ENCODE data around the gene RPTOR. TPM values are rescaled to one million over a fixed set of nuclear protein-coding genes. Genes with fewer than 3 reads are reported as not detected.

Gene RPTOR
- polyA plus RNA-seq, 1 of the 3 experiments (the other 2 are of a cell fraction), result 14.9 TPM

GRCh38 chr17:81013642-81014041 lies 469.0 kb downstream of the RPTOR start:
- POLR2A ChIA-PET, result no interaction called here
- no peaks in the 10 kb centered on the region for H4K20me1 ChIP-seq (ENCODE audit: insufficient read depth)
- CTCF ChIA-PET, result interaction anchor here (2.4 to 10.2 kb wide), 2 partner anchors 12 to 88 kb away, joined by 13 to 102 read pairs; no protein-coding TSS in a partner anchor
- H2AFZ ChIP-seq (ENCODE audit: low read depth), result no peak overlapping the region
- no peak overlapping the region for H3K4me3 ChIP-seq (ENCODE audit: low read depth in 2 of 2, low read length in 1 of 2)
- no peak overlapping the region for H3K4me2 ChIP-seq
- H3K9me3 ChIP-seq, result no peaks in the 10 kb centered on the region; the same call in 1 of the 2 replicates
- H3K79me2 ChIP-seq (ENCODE audit: insufficient read depth), result no peaks in the 10 kb centered on the region
- H3K27me3 ChIP-seq (ENCODE audit: insufficient read depth), result peaks cover 22% of the 10 kb centered on the region; the same call in 1 of the 2 replicates
- no peaks in the 10 kb centered on the region for H3K4me1 ChIP-seq (ENCODE audit: control insufficient read depth in 1 of 2, insufficient read depth in 2 of 2, low read depth in 1 of 2, low read length in 1 of 2)
- H3K27ac ChIP-seq (ENCODE audit: low read depth in 2 of 2, low read length in 1 of 2), result no peak overlapping the region
- WGBS (ENCODE audit: low lambda C conversion rate), result 67% methylated on average over 6 of the region's 6 CpGs
- DNase-seq, result no peak
- H3K9me2 ChIP-seq, result no peaks in the 10 kb centered on the region
- H3K36me3 ChIP-seq (replicated peaks in 1 of 2; ENCODE audit: control insufficient read depth in 1 of 2, insufficient read depth in 2 of 2, low read length in 1 of 2), result no peaks in the 10 kb centered on the region
- TF ChIP-seq RFX5 (IDR thresholded peaks at IDR 0.05; ENCODE audit: low read length), result no peak
- TF ChIP-seq ELF1 (IDR thresholded peaks at IDR 0.05), result no peak
- no peak for TF ChIP-seq RCOR1 (IDR thresholded peaks at IDR 0.05; ENCODE audit: low read length)
- TF ChIP-seq, protein P1, sequence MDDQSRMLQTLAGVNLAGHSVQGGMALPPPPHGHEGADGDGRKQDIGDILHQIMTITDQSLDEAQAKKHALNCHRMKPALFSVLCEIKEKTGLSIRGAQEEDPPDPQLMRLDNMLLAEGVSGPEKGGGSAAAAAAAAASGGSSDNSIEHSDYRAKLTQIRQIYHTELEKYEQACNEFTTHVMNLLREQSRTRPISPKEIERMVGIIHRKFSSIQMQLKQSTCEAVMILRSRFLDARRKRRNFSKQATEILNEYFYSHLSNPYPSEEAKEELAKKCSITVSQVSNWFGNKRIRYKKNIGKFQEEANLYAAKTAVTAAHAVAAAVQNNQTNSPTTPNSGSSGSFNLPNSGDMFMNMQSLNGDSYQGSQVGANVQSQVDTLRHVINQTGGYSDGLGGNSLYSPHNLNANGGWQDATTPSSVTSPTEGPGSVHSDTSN (IDR thresholded peaks at IDR 0.05), result no peak
- TF ChIP-seq JUND (IDR thresholded peaks at IDR 0.05), result no peak
- TF ChIP-seq, protein P2, sequence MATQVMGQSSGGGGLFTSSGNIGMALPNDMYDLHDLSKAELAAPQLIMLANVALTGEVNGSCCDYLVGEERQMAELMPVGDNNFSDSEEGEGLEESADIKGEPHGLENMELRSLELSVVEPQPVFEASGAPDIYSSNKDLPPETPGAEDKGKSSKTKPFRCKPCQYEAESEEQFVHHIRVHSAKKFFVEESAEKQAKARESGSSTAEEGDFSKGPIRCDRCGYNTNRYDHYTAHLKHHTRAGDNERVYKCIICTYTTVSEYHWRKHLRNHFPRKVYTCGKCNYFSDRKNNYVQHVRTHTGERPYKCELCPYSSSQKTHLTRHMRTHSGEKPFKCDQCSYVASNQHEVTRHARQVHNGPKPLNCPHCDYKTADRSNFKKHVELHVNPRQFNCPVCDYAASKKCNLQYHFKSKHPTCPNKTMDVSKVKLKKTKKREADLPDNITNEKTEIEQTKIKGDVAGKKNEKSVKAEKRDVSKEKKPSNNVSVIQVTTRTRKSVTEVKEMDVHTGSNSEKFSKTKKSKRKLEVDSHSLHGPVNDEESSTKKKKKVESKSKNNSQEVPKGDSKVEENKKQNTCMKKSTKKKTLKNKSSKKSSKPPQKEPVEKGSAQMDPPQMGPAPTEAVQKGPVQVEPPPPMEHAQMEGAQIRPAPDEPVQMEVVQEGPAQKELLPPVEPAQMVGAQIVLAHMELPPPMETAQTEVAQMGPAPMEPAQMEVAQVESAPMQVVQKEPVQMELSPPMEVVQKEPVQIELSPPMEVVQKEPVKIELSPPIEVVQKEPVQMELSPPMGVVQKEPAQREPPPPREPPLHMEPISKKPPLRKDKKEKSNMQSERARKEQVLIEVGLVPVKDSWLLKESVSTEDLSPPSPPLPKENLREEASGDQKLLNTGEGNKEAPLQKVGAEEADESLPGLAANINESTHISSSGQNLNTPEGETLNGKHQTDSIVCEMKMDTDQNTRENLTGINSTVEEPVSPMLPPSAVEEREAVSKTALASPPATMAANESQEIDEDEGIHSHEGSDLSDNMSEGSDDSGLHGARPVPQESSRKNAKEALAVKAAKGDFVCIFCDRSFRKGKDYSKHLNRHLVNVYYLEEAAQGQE (IDR thresholded peaks at IDR 0.05; ENCODE audit: low read depth, low read length), result no peak
- TF ChIP-seq MEF2A (IDR thresholded peaks at IDR 0.05; ENCODE audit: borderline replicate concordance, low read depth), result no peak
- no peak overlapping the region for H3K9ac ChIP-seq
- no peaks in the 10 kb centered on the region for H3F3A ChIP-seq (replicated peaks; ENCODE audit: insufficient read depth)

DNA sequence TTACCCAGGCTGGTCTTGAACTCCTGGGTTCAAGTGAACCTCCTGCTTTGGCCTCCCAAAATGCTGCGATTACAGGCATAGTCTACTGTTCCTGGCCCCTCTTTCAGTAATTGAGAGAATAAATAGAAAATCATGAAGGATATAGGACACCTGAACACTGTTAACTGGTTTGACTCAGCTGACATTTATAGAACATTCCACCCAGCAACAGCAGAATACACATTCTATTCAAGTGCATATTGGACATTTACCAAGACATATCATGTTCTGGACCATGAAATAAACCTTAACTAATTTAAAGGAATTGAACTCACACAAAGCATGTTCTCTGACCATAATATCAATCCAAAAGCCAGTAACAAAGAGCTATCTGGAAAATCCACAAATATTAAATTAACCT lies 470.5 kb downstream of the RPTOR start:
- TF ChIP-seq ZBTB33 (IDR thresholded peaks at IDR 0.05; ENCODE audit: borderline replicate concordance, low read depth), result no peak
- H3K36me3 ChIP-seq (replicated peaks in 1 of 2; ENCODE audit: control insufficient read depth in 1 of 2, insufficient read depth in 2 of 2, low read length in 1 of 2), result no peaks in the 10 kb centered on the region
- no peak overlapping the region for H3K27ac ChIP-seq (ENCODE audit: low read depth in 2 of 2, low read length in 1 of 2)
- no peaks in the 10 kb centered on the region for H3K4me1 ChIP-seq (ENCODE audit: control insufficient read depth in 1 of 2, insufficient read depth in 2 of 2, low read depth in 1 of 2, low read length in 1 of 2)
- H3K27me3 ChIP-seq (ENCODE audit: insufficient read depth), result peaks cover 10% of the 10 kb centered on the region
- no peak overlapping the region for H3K4me2 ChIP-seq
- H3K4me3 ChIP-seq (ENCODE audit: low read depth in 2 of 2, low read length in 1 of 2), result no peak overlapping the region
- DNase-seq, result no peak
- ChIA-PET CTCF (interaction anchor here (0.7 to 10.2 kb wide), 6 partner anchors 11 to 588 kb away, joined by 3 to 102 read pairs (median 6); no protein-coding TSS in a partner anchor), POLR2A (interaction anchor here (0.5 kb wide), 1 partner anchor 283 kb away, joined by 5 read pairs; no protein-coding TSS in a partner anchor)
- no peaks in the 10 kb centered on the region for H3K79me2 ChIP-seq (ENCODE audit: insufficient read depth)
- H4K20me1 ChIP-seq (ENCODE audit: insufficient read depth), result no peaks in the 10 kb centered on the region
- H3K9ac ChIP-seq, result no peak overlapping the region
- no peaks in the 10 kb centered on the region; the same call in 1 of the 2 replicates for H3K9me3 ChIP-seq
- H2AFZ ChIP-seq (ENCODE audit: low read depth), result no peak overlapping the region
- no peaks in the 10 kb centered on the region for H3F3A ChIP-seq (replicated peaks; ENCODE audit: insufficient read depth)
- WGBS (ENCODE audit: low lambda C conversion rate), result 57% methylated on average over 1 of the region's 1 CpG
- H3K9me2 ChIP-seq, result no peaks in the 10 kb centered on the region

Small RNA genes lying within 50 kb of the gene (small RNA-seq; reads per million reads assigned to genes)
- 0 reads per million in 7 experiments for gene AC120024.2
- gene AC120024.3, result 0 reads per million in 7 experiments

Other genes starting within 250 kb of the RPTOR start
- 83.6 and 90.3 TPM in 2 replicates for gene ENDOV, start 129.7 kb upstream of the RPTOR start, polyA plus RNA-seq (2012; rRNA removed)
- gene NPTX1, start 68.2 kb upstream of the RPTOR start, polyA plus RNA-seq (2012; rRNA removed), result 0.05 and 0.16 TPM in 2 replicates